GM06990 (cell line): ENCODE data around the gene SLC12A7.
"Not testable (repeated sequence)": the region's sequence is repeated elsewhere in the genome, so short reads cannot be mapped to it uniquely, and the experiment has no call there.

Experiments used
- DNase-seq: peaks from one replicate; pipeline ENCODE4 v3.0.0-alpha.2; 2011; ENCODE audit not compliant: insufficient read length; ENCODE audit errors: extremely low read depth
- H3K27me3 ChIP-seq: replicated peaks from 2 replicates; pipeline ENCODE4 v1.6.0; 2011; ENCODE audit warnings: low read length; ENCODE audit not compliant: control insufficient read depth, insufficient read depth
- H3K36me3 ChIP-seq: 2 replicates; pipeline ENCODE4 v1.5.1; 2011; ENCODE audit warnings: low read length; ENCODE audit not compliant: control insufficient read depth, insufficient read depth
- H3K4me3 ChIP-seq: replicated peaks from 2 replicates; pipeline ENCODE4 v1.5.1; 2011; ENCODE audit warnings: low read depth, mild to moderate bottlenecking, control low read depth, low read length
- CTCF ChIP-seq: IDR thresholded peaks from 2 replicates; pipeline ENCODE4 v1.5.1; 2011; ENCODE audit warnings: low read length, control low read depth, mild to moderate bottlenecking, inconsistent platforms; ENCODE audit not compliant: insufficient read depth, poor library complexity, severe bottlenecking

Gene SLC12A7

GRCh38 chr5:1064383-1065142, 47.3 kb downstream of the SLC12A7 start:
- Histone ChIP-seq H3K4me3 (no peak overlapping the region), H3K36me3 (no peaks in the 10 kb centered on the region), H3K27me3 (no peaks in the 10 kb centered on the region)
- no peak for DNase-seq
- TF ChIP-seq CTCF, result no peak

- Histone ChIP-seq H3K4me3 (no peak overlapping the region), H3K27me3 (no peaks in the 10 kb centered on the region), H3K36me3 (no peaks in the 10 kb centered on the region)
- DNase-seq, result no peak
- no peak for TF ChIP-seq CTCF
Measured at GRCh38 chr5:1063661-1064382, 48.0 kb downstream of the SLC12A7 start.

- H3K36me3 ChIP-seq, result no peaks in the 10 kb centered on the region
- TF ChIP-seq CTCF, result no peak
Measured at GRCh38 chr5:1062761-1063568, 48.9 kb downstream of the SLC12A7 start.

GRCh38 chr5:1061916-1062315, 49.9 kb downstream of the SLC12A7 start:
- no peak overlapping the region for H3K4me3 ChIP-seq
- no peak for TF ChIP-seq CTCF
- no peak for DNase-seq
- no peaks in the 10 kb centered on the region for H3K27me3 ChIP-seq
- H3K36me3 ChIP-seq, result no peaks in the 10 kb centered on the region

More at GRCh38 chr5:1062761-1063568, 48.9 kb downstream of the SLC12A7 start:
- no peak overlapping the region for H3K4me3 ChIP-seq
- DNase-seq, result no peak
- H3K27me3 ChIP-seq, result no peaks in the 10 kb centered on the region

- H3K27me3 ChIP-seq, DNase-seq, H3K36me3 ChIP-seq, H3K4me3 ChIP-seq: not testable (repeated sequence)
Measured at GRCh38 chr5:1061292-1061691, 50.6 kb downstream of the SLC12A7 start.

GRCh38 chr5:1060535-1060981, 51.3 kb downstream of the SLC12A7 start:
- H3K4me3 ChIP-seq, result no peak overlapping the region
- H3K36me3 ChIP-seq, result no peaks in the 10 kb centered on the region
- TF ChIP-seq CTCF, result no peak
- no peaks in the 10 kb centered on the region for H3K27me3 ChIP-seq
- no peak for DNase-seq
